GM19238 (cell line): Measurements from ENCODE around the gene ROR1.
"Not testable (repeated sequence)": the region's sequence is repeated elsewhere in the genome, so short reads cannot be mapped to it uniquely, and the experiment has no call there.

Source experiments
- DNase-seq: peaks from one replicate; pipeline ENCODE4 v3.0.0; 2011; ENCODE audit warnings: low spot score; ENCODE audit not compliant: insufficient read length

Gene ROR1

DNA sequence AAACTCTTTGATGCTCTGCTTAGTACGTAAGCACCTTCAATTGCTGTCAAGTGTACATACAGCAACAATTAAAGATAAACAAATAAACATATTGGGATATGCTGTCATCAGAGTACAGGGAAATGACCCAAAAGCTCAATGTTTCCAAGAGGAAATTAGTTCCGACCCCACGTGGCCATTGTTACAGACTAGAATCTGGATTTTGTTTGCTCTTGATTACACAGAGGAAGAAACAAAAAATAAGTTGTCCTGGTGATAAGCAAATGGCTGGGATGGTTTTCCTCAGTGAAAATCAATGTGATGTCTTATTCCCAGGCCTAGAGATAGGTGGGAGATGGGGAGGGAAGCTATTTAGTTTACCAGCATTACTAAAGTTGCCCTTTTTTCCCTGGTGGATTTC lies 316.6 kb downstream of the ROR1 start:
- DNase-seq: no peak

DNA sequence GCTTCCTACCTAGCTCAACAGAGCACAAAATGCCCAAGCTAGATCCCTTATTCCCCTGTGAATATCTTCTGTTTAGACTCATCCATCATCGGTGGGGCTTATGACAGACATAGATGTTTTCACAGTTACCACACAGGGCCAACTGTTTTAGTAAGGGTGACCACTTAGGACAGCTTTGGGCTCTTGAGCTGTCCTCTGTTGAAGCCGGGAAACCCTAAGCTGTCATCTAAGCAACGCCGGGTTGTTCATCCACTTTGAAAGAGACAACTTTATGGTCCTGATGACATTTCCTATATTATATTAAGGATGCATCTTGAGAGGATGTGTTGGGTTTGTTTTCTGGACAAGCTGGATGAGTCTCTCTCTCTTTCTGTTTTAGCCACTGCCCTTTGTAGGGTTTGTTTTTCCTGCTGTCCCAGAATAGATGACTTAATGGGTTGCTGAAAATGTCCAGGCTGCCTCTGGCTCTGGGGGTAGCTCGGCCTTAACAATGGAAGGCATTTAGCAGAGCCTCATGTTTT lies 319.1 kb downstream of the ROR1 start:
- no peak for DNase-seq

DNA sequence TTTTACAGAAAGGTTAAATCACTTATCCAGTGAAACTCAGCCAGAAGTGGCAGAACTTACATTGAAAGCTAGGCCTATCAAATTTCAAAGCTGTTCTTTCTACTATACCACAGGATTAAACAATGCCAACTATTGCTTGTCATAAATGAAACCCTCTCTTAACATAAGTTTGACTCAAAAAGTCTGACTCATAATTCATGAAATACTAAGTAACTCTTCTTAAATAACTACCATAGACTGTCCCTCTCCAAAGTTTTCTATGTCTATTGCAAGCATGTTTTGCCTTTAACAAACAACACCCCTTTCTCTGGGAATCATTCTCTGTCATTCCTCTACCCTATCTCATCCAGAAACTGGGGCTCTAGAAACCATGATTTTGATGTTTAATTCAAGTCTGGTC lies 320.1 kb downstream of the ROR1 start:
- no peak for DNase-seq

DNA sequence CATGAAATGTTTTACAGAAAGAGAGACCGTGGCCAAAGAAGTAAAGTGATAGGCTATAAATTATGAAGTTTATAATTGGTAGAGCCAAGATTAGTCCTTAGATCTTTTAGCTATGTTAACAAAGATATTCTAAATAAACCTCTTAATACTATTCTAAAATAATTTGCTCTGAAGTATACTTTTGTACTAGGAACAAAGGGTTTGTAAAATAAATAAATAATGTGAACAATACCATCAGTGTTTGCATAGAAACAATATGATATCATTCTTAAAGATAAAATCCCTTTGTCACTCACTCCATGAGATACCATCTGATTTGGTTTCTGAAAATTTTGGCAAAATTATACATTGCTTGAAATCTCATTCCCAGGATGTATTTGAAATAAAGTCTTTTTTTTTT lies 322.0 kb downstream of the ROR1 start:
- DNase-seq: no peak

DNA sequence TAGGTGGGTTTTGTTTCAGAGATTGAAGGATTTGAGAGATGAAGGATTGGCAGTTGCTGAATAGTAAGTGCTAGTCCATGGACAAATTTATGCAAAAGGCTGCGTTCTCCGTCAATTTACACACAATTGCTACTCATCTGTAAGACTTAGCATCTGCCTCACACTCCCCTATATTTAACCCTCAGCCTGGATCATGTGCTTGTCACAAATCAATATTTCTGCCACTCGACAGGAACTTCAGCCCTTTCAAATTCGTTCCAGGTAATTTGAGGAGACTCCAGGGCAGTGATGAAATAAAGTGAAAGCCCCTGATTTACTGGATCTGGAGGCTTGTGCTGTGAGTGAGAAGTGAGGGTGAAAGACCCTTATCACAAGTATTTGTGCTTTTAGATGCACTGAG lies 324.0 kb downstream of the ROR1 start:
- DNase-seq: no peak

DNA sequence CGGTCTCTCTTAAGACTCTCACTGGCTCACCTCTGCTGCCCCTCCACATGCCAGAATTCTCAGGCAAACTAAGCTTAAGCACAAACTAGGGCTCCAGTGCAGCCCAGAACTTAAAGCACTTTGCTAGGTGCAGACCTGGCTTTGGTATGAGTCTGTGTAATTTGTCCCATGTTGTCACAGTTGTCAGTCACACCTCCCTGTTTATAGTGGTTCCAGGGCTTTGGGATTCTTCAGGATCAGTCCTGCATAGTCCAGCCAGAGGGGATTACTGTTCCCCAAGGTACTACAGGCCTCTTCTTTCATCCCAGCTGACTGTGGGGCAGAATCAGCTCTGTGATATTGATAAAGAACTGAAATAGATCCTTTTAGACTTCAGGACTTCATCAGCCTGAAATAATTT lies 324.6 kb downstream of the ROR1 start:
- DNase-seq: no peak

DNA sequence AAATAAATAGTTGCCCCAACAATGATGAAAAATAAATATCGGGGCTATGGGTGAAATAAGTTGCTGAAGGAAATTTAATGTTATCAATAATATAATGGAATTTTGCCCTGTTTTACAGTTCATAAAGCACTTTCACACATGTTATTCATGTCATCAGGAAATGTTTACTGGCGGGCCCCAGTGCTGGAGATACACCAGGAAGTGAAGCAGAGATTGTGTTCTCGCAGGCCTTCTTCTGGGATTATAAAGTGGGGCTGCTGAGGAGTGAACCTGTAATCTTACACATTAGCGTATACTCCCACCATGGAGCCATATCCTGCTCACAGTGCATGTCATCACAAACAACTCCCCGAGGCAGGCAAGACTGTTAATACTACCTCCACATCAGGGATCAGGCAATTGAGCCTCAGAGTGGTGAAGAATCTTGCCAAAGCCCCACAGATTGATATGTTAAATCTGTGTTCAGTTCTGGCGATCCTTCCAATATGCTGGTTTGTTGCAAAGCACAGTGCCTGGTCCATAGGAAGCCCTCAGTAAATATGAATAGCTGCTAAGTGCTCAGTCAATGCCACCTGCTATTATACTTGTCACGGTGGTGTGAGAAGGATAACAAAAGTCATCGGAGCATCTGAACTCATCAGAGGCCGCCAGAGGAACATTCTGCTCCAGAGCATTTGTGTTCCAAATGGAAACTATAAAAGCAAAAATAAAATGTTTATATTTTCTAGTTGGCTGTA lies 325.2 kb downstream of the ROR1 start:
- DNase-seq: no peak

DNA sequence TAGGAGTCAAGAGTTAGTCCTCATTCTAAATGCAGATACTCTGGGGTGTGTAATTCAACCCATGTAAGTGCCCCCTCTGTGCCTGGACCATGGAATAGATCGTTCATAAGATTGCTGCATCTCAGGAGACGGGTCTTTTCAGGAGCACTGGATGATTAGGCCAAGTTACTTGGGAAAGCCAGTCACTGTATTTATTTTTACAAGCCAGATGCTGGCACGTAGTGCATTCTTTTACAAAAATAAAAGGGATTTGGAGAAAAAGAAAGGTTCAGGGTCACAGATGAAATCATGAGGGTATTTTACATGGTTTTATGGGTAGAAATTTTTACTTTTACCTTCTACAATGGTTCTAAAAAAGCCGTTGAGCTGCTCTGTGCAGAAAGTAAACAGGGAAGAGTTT lies 327.0 kb downstream of the ROR1 start:
- no peak for DNase-seq

DNA sequence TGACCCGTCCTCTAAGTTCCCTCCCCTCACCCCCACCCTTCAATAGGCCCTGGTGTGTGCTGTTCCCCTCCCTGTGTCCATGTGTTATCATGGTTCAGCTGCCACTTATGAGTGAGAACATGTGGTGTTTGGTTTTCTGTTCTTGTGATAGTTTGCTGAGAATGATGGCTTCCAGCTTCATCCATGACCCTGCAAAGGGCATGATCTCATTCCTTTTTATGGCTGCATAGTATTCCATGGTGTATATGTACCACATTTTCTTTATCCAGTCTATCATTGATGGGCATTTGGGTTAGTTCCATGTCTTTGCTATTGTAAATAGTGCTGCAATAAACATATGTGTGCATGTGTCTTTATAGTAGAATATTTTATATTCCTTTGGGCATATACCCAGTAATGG lies 330.8 kb downstream of the ROR1 start:
- DNase-seq: not testable (repeated sequence)

DNA sequence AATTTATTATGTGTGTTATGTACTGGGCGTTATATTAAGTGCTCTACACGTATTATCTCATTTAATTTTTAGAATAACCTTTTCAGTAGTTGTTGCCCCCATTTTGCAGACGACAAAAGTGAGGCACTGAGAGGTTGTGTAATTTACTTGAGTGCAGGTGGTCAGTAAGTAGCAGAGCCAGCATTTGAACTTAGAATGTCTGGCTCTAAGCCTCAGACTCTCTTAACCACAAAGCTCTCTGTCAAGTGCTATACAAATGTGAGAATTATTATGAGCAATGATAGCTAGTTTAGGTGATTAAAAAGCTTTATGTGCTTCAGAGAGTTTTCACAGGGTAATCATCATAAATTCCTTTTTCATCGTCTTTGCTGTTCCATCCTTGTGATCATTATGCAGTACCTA lies 333.3 kb downstream of the ROR1 start:
- no peak for DNase-seq

DNA sequence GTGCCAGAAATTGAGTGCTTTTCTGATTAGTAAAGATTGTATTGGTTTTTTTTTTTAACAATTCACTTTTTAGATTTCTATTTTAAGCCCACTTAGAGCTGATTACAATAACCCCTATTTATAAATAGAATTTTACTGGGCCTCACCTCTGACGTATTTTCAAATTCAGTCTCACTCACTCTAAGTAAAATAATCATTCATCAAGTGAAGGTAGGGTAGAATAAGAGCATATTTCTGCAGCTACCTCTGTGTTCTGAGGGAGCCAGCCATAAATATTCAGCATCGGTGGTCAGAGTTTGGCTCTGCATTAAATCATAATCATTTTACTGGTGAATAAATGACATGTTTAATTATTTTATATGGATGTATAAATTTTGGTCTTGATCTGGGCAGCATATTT lies 333.8 kb downstream of the ROR1 start:
- DNase-seq: no peak

DNA sequence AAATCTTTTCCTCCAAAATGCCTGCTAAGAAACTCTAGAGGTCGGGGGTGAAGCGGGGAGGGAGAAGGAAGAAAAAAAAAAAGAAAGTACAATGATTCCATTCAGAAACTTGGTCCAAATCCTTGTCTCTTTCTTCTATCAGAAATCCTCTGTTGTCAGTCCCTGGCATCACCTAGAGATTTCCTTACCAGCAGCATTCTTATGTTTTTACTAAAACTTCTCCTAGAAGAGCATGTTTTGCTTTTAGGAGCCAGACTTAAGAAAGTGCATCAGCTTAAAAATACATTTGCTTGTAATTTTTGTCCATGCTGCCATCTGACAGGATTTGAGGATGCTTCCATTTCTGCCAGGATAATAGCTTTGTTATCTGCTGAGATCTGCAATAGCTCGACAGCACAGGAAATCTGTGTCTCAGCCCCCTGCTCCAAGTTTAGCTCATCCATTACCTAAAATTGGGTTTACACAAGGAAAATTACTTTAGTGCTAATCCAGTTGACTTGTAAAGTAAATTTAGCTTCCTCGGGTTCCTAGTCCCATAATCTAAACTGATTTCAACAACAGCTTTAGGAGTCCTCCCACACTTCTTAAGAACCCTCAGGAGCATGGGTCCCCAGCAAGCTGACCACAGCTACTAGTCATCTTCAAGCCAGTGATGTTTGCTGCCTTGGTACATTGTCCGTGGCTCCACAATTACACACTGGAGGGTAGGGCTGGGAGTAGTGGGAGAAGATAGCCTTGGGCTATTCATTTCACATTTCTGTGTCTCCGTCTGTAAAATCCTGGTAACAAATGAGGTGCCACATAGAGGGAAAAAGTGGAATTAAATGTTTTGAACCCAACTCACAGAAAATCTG lies 337.3 kb downstream of the ROR1 start:
- DNase-seq: no peak

DNA sequence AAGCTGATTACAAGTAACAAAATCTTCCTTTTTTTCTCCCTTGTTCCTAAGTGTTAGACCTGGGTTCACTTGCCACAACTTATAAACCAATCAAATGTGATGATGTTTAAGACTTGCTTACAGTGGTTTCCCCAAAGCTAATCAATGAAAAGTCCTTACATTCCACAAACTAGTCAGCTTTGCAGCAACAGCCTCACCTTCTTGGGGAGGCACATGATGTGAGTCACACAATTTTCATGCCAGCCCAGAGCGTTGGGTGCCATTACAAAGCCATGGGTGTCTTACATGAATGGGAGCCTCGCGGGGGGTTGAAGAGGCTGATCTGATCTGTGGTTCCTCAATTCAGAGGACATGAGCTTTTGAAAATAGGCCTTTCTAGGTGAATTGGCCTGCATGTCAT lies 338.0 kb downstream of the ROR1 start:
- no peak for DNase-seq

DNA sequence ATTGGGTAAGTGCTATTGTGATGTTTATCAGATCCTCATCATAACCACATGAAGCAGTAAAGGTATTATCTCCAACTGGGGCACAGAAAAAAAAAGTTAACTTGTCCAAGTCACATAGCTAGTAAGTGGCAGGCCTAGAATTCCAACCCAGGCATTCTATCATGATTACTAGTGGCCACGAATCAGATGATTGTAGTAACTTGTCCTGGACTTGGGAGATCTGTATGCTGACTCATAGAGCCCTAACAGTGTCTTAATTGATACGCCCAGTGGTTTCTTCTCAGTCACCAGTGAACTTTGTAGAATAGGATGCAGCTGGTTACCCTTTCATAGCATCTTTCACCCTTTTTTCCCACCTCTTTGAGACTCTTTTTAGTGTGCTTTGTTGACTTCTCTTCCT lies 338.5 kb downstream of the ROR1 start:
- DNase-seq: no peak

DNA sequence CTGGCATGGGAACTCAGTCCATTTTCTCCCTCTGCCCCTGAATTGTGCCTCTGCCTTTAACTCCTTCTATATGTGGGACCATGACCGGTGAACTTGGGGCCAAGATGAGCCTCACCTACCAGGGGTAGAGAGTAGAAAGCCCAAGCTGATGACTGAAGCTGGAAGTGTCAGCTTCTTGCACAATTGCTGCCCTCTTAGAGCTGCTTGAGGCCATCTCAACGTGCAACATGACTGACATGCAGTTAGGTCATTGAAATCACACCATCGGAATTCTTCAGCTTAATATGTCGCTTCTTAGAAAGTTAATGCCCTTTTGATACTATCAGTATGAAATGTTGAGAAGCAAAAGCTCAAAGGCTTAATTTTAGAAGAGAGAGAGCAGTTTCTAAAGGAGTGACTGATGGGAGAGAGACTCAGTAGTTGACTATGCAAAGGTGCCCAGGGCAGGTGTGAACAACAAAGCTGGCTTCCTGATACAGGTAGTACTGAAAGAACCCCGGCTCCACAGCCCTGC lies 340.3 kb downstream of the ROR1 start:
- DNase-seq: no peak

DNA sequence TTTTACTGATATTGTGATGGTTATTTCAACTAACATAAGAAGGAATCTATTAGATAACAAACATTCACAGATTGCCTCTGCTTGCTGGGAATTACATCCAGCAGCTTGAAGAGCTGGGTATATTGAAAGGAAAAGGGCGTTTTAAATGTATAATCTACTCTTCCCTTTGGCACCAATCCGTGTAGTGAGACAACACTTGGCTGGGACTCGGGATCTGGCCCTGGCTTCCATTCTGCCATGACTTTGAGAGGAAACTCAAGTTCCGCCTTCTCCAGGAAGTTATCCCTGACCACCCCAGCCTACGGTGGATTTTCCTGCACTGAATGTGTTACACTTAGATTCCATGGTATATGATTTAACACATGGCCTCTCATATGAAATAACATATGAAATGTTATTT lies 342.7 kb downstream of the ROR1 start:
- no peak for DNase-seq

DNA sequence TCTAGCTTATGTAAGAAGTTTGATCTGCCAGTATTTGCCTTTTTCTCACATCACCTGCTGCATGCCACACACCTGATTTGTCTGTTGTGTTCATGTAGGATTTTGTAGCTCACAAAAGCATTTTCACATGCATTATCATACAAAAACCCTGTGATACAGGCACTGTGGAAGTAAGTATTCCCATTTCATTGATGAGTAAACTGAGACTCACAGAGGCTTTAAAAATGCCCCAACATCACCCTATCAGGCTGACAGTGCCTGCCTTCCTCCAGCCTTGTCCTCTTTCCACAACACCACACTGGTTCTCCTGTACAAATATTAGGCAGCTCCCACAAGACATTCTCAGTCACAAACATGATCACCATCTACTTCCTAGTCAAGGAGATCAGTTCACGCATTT lies 343.7 kb downstream of the ROR1 start:
- no peak for DNase-seq

DNA sequence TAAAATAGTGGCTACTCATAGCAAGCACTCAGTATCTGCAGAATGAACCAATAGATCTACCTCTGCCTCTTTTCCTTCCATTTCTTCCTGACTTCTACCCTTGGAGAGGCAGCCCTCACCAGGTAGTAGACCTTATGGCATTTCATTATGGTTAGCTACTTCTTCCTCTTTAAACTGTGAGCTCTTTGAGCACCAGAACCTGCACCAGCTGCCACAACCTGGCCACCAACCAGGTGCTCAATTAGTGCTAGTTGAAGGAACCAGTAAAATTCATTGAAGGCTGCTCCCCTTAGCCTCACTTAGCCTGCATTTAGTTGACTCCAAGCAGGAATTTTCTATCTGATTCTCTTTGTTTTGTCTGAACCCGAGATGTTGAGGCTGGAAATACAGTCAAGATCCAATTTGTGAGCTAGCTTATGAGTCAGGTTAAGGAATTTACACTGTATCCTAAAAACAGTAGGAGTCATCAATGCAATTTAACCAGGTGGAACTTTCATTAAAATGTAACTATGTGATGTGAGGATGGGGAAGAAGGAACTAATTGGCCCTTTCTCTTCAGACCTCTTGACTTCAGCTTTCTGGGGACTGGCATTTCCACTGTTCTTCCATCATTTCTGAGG lies 348.1 kb downstream of the ROR1 start:
- DNase-seq: no peak

DNA sequence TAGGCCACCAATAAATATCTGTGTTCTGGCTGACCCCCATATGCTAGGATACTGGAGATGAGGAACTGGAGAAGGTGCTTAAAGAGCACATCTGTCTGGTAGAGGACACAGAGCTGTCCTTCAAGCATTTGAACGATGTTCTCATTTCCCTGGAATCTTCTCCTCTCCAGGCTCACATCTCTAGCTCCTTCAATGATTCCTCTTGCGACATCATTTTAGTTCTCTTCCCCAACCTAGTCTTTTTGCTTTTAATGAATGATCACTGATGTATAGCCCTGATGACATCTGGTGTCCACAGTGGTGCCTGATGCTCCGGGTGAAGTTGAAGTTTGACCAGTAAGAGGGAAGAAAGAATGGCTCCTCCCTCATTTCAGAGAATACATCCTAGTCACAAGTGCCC lies 348.8 kb downstream of the ROR1 start:
- DNase-seq: no peak

DNA sequence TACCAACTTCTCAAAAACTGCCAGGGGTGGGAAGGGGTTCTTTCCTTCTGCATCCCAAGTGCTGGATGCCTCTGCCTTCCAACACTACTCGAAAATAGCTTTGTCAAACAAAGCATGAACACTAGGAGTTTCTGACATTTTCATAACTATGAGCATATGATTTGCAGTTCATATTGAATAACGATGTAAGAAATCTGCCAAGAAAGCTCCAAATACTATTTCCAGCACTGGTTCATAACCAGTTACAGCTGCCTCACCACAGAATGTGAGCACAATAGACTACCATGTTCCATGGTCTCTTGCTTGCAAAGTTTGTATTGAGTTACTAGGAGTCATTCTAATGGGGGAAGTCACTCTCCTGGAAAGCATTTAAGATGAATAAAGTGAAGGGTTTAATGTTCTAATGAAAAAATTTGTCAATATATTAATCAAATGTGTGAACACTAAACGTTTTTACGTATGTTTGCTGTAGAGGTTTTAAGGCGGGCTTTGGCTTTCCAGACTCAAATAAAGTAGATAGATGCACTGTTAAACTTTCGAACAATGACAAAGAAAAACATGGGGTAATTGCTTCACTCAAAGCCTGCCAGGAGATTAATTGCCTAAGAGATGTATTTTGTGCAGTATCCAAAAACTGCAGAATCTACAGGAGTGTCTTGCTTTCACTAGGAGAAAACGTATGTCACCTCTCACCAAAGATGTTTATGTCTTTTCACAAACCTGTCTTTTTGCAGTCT lies 351.1 kb downstream of the ROR1 start:
- no peak for DNase-seq

DNA sequence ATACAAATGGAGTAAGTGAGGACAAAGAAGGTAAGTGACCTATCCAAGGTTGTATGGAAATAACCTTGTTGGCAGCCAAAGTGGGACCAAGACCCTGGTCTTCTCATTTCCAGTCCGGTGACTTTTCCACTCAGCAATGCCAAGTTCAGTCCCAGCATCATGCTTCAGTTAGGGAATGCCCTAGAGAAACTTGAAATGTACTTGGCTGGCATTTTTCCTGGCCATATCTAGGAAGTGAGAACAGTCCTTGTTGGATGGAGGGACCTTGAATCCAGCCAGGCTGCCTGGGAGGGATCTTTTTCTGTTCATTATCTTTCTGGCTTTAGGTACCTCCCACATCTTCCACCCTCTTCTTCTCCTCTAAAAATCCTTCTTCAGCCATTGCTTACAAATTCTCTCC lies 352.8 kb downstream of the ROR1 start:
- no peak for DNase-seq
